Gastrocnemius medialis (tissue), 4 donors: ENCODE data around the gene GRAP.
"Not testable (repeated sequence)": the region's sequence is repeated elsewhere in the genome, so short reads cannot be mapped to it uniquely, and the experiment has no call there.

Experiments used
- POLR2A ChIP-seq, 2 donors: fragments of 450-650 bp; IDR thresholded peaks; one replicate each; pipeline ENCODE4 v1.6.1; 2017; ENCODE audit warnings: antibody characterized with exemption in 2 of 2, mild to moderate bottlenecking in 2 of 2, moderate library complexity in 2 of 2
- TF ChIP-seq, protein P1 (sequence below), 5 experiments: fragments of 450-650 bp in 3 of 5; fragments of 200-600 bp in 2 of 5; sonication (generic) in 2 of 5; IDR thresholded peaks in 4 of 5; conservative IDR thresholded peaks in 1 of 5; 1 replicate in 4 of 5; 2 replicates in 1 of 5; pipeline ENCODE4 v1.5.1; 2016 to 2019; ENCODE audit warnings: antibody characterized with exemption in 5 of 5, mild to moderate bottlenecking in 3 of 5, moderate library complexity in 3 of 5

DNA sequence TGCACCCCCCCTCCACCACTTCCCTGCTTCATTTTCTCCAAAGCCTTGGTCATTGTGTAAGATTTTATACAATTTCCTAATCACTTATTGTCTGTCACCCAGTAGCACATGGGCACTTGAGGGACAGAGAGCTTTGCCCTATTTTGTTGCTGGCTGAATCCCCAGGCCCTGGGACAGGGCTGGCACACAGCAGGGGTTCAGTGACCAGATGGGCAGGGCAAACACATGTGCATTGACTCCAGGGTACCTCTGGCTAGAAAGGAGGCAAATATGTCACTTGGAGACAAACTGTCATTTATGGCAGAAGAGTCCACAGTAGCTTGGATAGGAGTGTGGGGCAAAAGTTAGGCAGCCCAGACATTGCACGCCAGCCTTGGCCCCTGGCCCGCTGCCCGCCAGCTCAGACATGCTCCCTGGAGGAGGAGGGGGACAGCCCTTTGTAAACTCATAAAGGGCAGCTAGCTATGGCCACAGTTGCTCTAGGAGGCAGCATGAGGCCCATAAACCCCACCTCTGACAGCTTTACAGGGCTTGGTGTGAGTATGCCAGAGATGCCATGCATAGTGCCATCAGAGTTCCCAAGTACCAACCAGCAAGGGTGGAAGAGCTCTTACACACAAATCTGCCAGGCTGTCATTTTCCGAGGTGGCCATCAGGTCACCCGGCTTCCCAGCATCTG lies 15.8 kb downstream of the GRAP start:
- TF ChIP-seq, protein P1, sequence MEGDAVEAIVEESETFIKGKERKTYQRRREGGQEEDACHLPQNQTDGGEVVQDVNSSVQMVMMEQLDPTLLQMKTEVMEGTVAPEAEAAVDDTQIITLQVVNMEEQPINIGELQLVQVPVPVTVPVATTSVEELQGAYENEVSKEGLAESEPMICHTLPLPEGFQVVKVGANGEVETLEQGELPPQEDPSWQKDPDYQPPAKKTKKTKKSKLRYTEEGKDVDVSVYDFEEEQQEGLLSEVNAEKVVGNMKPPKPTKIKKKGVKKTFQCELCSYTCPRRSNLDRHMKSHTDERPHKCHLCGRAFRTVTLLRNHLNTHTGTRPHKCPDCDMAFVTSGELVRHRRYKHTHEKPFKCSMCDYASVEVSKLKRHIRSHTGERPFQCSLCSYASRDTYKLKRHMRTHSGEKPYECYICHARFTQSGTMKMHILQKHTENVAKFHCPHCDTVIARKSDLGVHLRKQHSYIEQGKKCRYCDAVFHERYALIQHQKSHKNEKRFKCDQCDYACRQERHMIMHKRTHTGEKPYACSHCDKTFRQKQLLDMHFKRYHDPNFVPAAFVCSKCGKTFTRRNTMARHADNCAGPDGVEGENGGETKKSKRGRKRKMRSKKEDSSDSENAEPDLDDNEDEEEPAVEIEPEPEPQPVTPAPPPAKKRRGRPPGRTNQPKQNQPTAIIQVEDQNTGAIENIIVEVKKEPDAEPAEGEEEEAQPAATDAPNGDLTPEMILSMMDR (IDR thresholded peaks at IDR 0.05 in 4 of 5, conservative IDR thresholded peaks at IDR 0.05 in 1 of 5), result not testable (repeated sequence)
- not testable (repeated sequence) for TF ChIP-seq POLR2A (IDR thresholded peaks at IDR 0.05)
